ENCODE results near the gene TENM4. TPM values are rescaled to one million over a fixed set of nuclear protein-coding genes. Genes with fewer than 3 reads are reported as not detected.

The TENM4 gene
- total RNA-seq, 2 experiments from 2014 or later: not detected

- no peak overlapping the region for H3K4me2 ChIP-seq (ENCODE audit: low read length)
- no peak overlapping the region for H2AFZ ChIP-seq (ENCODE audit: low read length)
- intact Hi-C loops (cut with micrococcal nuclease; ENCODE audit: unreplicated experiment): no loop called here
- H3K9me2 ChIP-seq (ENCODE audit: insufficient read depth, low read length): no peaks in the 10 kb centered on the region
- no peaks in the 10 kb centered on the region for H4K20me1 ChIP-seq (ENCODE audit: insufficient read depth, low read length)
- H3K27ac ChIP-seq (ENCODE audit: low read depth, low read length, poor library complexity, severe bottlenecking): no peak overlapping the region
- H3K36me3 ChIP-seq (ENCODE audit: insufficient read depth, low read length): no peaks in the 10 kb centered on the region
- BruUV-seq (replicated peaks): no TSS peak
- no peaks in the 10 kb centered on the region for H3K9me3 ChIP-seq (ENCODE audit: low read length)
- DNase-seq (ENCODE audit: low spot score): no peak
- ChIA-PET POLR2A (no interaction called here), CTCF (ENCODE audit: unreplicated experiment) (no interaction called here)
- no peaks in the 10 kb centered on the region for H3K79me2 ChIP-seq (ENCODE audit: insufficient read depth, low read depth, low read length)
- H3K4me1 ChIP-seq (ENCODE audit: insufficient read depth, low read length, poor library complexity, severe bottlenecking): no peaks in the 10 kb centered on the region
- TF ChIP-seq CTCF (conservative IDR thresholded peaks at IDR 0.05; ENCODE audit: low read length) (no peak), EZH2phosphoT487 (IDR thresholded peaks at IDR 0.05; ENCODE audit: borderline replicate concordance, low read depth, low read length) (no peak)
- no peak overlapping the region for H3K4me3 ChIP-seq (ENCODE audit: low read depth, low read length, poor library complexity, severe bottlenecking)
Observed at GRCh38 chr11:78722786-78723185, 718.0 kb downstream of the TENM4 start.

GRCh38 chr11:78720281-78720989 is 720.4 kb downstream of the TENM4 start:
- H3K9me2 ChIP-seq (ENCODE audit: insufficient read depth, low read length): no peaks in the 10 kb centered on the region
- no peak for DNase-seq (ENCODE audit: low spot score)
- no TSS peak for BruUV-seq (replicated peaks)
- no peak overlapping the region for H3K4me3 ChIP-seq (ENCODE audit: low read depth, low read length, poor library complexity, severe bottlenecking)
- intact Hi-C loops (cut with micrococcal nuclease; ENCODE audit: unreplicated experiment): no loop called here
- no peaks in the 10 kb centered on the region for H3K79me2 ChIP-seq (ENCODE audit: insufficient read depth, low read depth, low read length)
- TF ChIP-seq CTCF (conservative IDR thresholded peaks at IDR 0.05; ENCODE audit: low read length) (no peak), EZH2phosphoT487 (IDR thresholded peaks at IDR 0.05; ENCODE audit: borderline replicate concordance, low read depth, low read length) (no peak)
- no peaks in the 10 kb centered on the region for H3K9me3 ChIP-seq (ENCODE audit: low read length)
- no peak overlapping the region for H3K27ac ChIP-seq (ENCODE audit: low read depth, low read length, poor library complexity, severe bottlenecking)
- no peak overlapping the region for H3K4me2 ChIP-seq (ENCODE audit: low read length)
- CTCF ChIA-PET (ENCODE audit: unreplicated experiment): no interaction called here
- POLR2A ChIA-PET: no interaction called here
- no peaks in the 10 kb centered on the region for H4K20me1 ChIP-seq (ENCODE audit: insufficient read depth, low read length)
- no peak overlapping the region for H2AFZ ChIP-seq (ENCODE audit: low read length)
- H3K4me1 ChIP-seq (ENCODE audit: insufficient read depth, low read length, poor library complexity, severe bottlenecking): no peaks in the 10 kb centered on the region
- no peaks in the 10 kb centered on the region for H3K36me3 ChIP-seq (ENCODE audit: insufficient read depth, low read length)

- H3K4me3 ChIP-seq (ENCODE audit: low read depth, low read length, poor library complexity, severe bottlenecking): no peak overlapping the region
- no peaks in the 10 kb centered on the region for H3K9me3 ChIP-seq (ENCODE audit: low read length)
- BruUV-seq (replicated peaks): no TSS peak
- no peak overlapping the region for H3K27ac ChIP-seq (ENCODE audit: low read depth, low read length, poor library complexity, severe bottlenecking)
- H3K4me2 ChIP-seq (ENCODE audit: low read length): no peak overlapping the region
- no peaks in the 10 kb centered on the region for H3K36me3 ChIP-seq (ENCODE audit: insufficient read depth, low read length)
- H2AFZ ChIP-seq (ENCODE audit: low read length): no peak overlapping the region
- TF ChIP-seq EZH2phosphoT487 (IDR thresholded peaks at IDR 0.05; ENCODE audit: borderline replicate concordance, low read depth, low read length): no peak
- no peak for TF ChIP-seq CTCF (conservative IDR thresholded peaks at IDR 0.05; ENCODE audit: low read length)
- H3K4me1 ChIP-seq (ENCODE audit: insufficient read depth, low read length, poor library complexity, severe bottlenecking): no peaks in the 10 kb centered on the region
- CTCF ChIA-PET (ENCODE audit: unreplicated experiment): no interaction called here
- intact Hi-C loops (cut with micrococcal nuclease; ENCODE audit: unreplicated experiment): no loop called here
- POLR2A ChIA-PET: interaction anchor here (1.0 to 1.1 kb wide), 2 partner anchors 29 to 64 kb away, joined by 3 to 4 read pairs; no protein-coding TSS in a partner anchor
- H3K79me2 ChIP-seq (ENCODE audit: insufficient read depth, low read depth, low read length): no peaks in the 10 kb centered on the region
- no peaks in the 10 kb centered on the region for H4K20me1 ChIP-seq (ENCODE audit: insufficient read depth, low read length)
- no peaks in the 10 kb centered on the region for H3K9me2 ChIP-seq (ENCODE audit: insufficient read depth, low read length)
- no peak for DNase-seq (ENCODE audit: low spot score)
Observed at GRCh38 chr11:78717041-78717440, 723.8 kb downstream of the TENM4 start.
